IMR-90 (cell line): ENCODE results near the gene PPP1R3F. TPM values are rescaled to one million over a fixed set of nuclear protein-coding genes. Genes with fewer than 3 reads are reported as not detected.
A peak's percentile ranks its signal among the peaks of the same experiment; 100 is the strongest.

Source experiments
- ATAC-seq: fragments of 200-7000 bp; cut with Tn5 transposase; 2 replicates; pipeline ENCODE4 v1.9.1; 2020; ENCODE audit warnings: low read depth, mild to moderate bottlenecking, moderate library complexity
- BruUV-seq: library from RNA; stranded (reverse); fragments of 400-500 nt; replicated peaks from 2 replicates; lab custom pipeline; 2021; lab: Mats Ljungman, UMichigan
- CTCF ChIA-PET: fragments of 300-600 bp; formaldehyde crosslinking; extraction: SDS; loops from one replicate; lab custom pipeline; 2021; ENCODE audit warnings: antibody characterized with exemption; lab: Yijun Ruan, JAX
- POLR2A ChIA-PET: fragments of 300-600 bp; sonication (Branson Sonifier 250); formaldehyde crosslinking; loops from one replicate; lab custom pipeline; 2022; ENCODE audit warnings: antibody characterized with exemption; ENCODE audit not compliant: unreplicated experiment; lab: Charles Lee
- DNase-seq: peaks from one replicate; pipeline ENCODE4 v3.0.0; 2013
- H2AFZ ChIP-seq: replicated peaks from 2 replicates; pipeline ENCODE3; 2013; ENCODE audit warnings: low read length, mild to moderate bottlenecking; ENCODE audit not compliant: poor library complexity
- H2AK5ac ChIP-seq: 2 replicates; pipeline ENCODE4 v1.6.1; 2013; ENCODE audit warnings: low read depth, low read length, inconsistent platforms
- H2AK9ac ChIP-seq: replicated peaks from 2 replicates; pipeline ENCODE3; 2013; ENCODE audit warnings: mild to moderate bottlenecking, low read depth, low read length, moderate library complexity; ENCODE audit not compliant: poor library complexity
- H2BK120ac ChIP-seq: 2 replicates; pipeline ENCODE4 v1.6.1; 2013; ENCODE audit warnings: low read depth, low read length, inconsistent platforms
- H2BK15ac ChIP-seq: 3 replicates; pipeline ENCODE4 v1.6.1; 2013; ENCODE audit warnings: low read depth, low read length, inconsistent platforms
- H2BK20ac ChIP-seq: 2 replicates; pipeline ENCODE4 v1.6.1; 2013; ENCODE audit warnings: low read depth, mild to moderate bottlenecking, inconsistent platforms, low read length, moderate library complexity
- H2BK5ac ChIP-seq: 2 replicates; pipeline ENCODE4 v1.6.1; 2013; ENCODE audit warnings: mild to moderate bottlenecking, low read depth, low read length, inconsistent platforms; ENCODE audit not compliant: poor library complexity, severe bottlenecking
- H3K14ac ChIP-seq: replicated peaks from 2 replicates; pipeline ENCODE4 v1.6.1; 2013; ENCODE audit warnings: low read depth, low read length, inconsistent platforms
- H3K18ac ChIP-seq: 2 replicates; pipeline ENCODE4 v1.6.1; 2013; ENCODE audit warnings: low read depth, low read length, control low read depth
- H3K23ac ChIP-seq: 2 replicates; pipeline ENCODE4 v1.6.1; 2013; ENCODE audit warnings: low read depth, low read length, inconsistent platforms
- H3K27ac ChIP-seq: 2 replicates; pipeline ENCODE4 v1.5.1; 2013; ENCODE audit warnings: mild to moderate bottlenecking, control low read depth, low read length; ENCODE audit not compliant: insufficient read depth
- H3K27me3 ChIP-seq: 2 replicates; pipeline ENCODE4 v1.6.1; 2013; ENCODE audit warnings: low read length; ENCODE audit not compliant: control insufficient read depth, insufficient read depth
- H3K36me3 ChIP-seq: 2 replicates; pipeline ENCODE4 v1.6.1; 2013; ENCODE audit warnings: low read length, mixed read lengths; ENCODE audit not compliant: control insufficient read depth, insufficient read depth
- H3K4ac ChIP-seq: 2 replicates; pipeline ENCODE4 v1.6.1; 2013; ENCODE audit warnings: low read depth, low read length, inconsistent platforms
- H3K4me1 ChIP-seq: 2 replicates; pipeline ENCODE4 v1.6.1; 2013; ENCODE audit warnings: low read length, mixed read lengths; ENCODE audit not compliant: control insufficient read depth, insufficient read depth
- H3K4me2 ChIP-seq: 2 replicates; pipeline ENCODE4 v1.6.1; 2013; ENCODE audit warnings: low read depth, mild to moderate bottlenecking, control low read depth, low read length, moderate library complexity
- H3K4me3 ChIP-seq: 2 replicates; pipeline ENCODE4 v1.5.1; 2013; ENCODE audit warnings: low read depth, mild to moderate bottlenecking, control low read depth, low read length, moderate library complexity; ENCODE audit not compliant: insufficient read depth
- H3K56ac ChIP-seq: 2 replicates; pipeline ENCODE4 v1.6.1; 2013; ENCODE audit warnings: low read length, inconsistent platforms; ENCODE audit not compliant: insufficient read depth; ENCODE audit errors: extremely low read depth
- H3K79me1 ChIP-seq, 2 experiments: 2 replicates each; pipeline ENCODE4 v1.6.1; 2013; ENCODE audit warnings: low read length in 2 of 2, inconsistent platforms in 1 of 2, low read depth in 1 of 2
- H3K9ac ChIP-seq: 2 replicates; pipeline ENCODE4 v1.6.1; 2013; ENCODE audit warnings: low read depth, low read length, control low read depth
- H3K9me1 ChIP-seq: 2 replicates; pipeline ENCODE4 v1.6.1; 2013; ENCODE audit warnings: low read length, inconsistent platforms; ENCODE audit not compliant: insufficient read depth
- H3K9me3 ChIP-seq: 2 replicates; pipeline ENCODE4 v1.6.1; 2013; ENCODE audit warnings: low read length; ENCODE audit not compliant: control insufficient read depth, insufficient read depth
- H4K20me1 ChIP-seq: 2 replicates; pipeline ENCODE4 v1.6.1; 2013; ENCODE audit warnings: low read length, inconsistent platforms; ENCODE audit not compliant: insufficient read depth
- H4K5ac ChIP-seq: 2 replicates; pipeline ENCODE4 v1.6.1; 2013; ENCODE audit warnings: mild to moderate bottlenecking, low read depth, low read length, control low read depth
- H4K8ac ChIP-seq, 2 experiments: 2 replicates each; pipeline ENCODE4 v1.6.1; 2013; ENCODE audit warnings: low read depth in 2 of 2, low read length in 2 of 2, control low read depth in 1 of 2, inconsistent platforms in 1 of 2
- H4K91ac ChIP-seq: 2 replicates; pipeline ENCODE4 v1.6.1; 2013; ENCODE audit warnings: low read depth, low read length, inconsistent platforms; ENCODE audit not compliant: insufficient read depth
- MAFK ChIP-seq: IDR thresholded peaks from 2 replicates; pipeline ENCODE4 v1.6.1; 2012; ENCODE audit warnings: low read depth, low read length, improper control_type of control experiment
- MXI1 ChIP-seq: IDR thresholded peaks from 2 replicates; pipeline ENCODE4 v1.6.1; 2012; ENCODE audit warnings: low read depth, mild to moderate bottlenecking, low read length, moderate library complexity, borderline replicate concordance
- SMC3 ChIP-seq: fragments of 150-350 bp; IDR thresholded peaks from 2 replicates; pipeline ENCODE4 v1.6.1; 2016; ENCODE audit warnings: low read depth, mild to moderate bottlenecking, antibody characterized with exemption, low read length, moderate library complexity
- WGBS, 2 experiments: methylation state at CpG; one replicate each; pipeline versions ENCODE4 v1.1.5 to v1.1.7; 2013; ENCODE audit warnings: missing lambda C conversion rate in 2 of 2; ENCODE audit not compliant: insufficient read length in 1 of 2; ENCODE audit errors: extremely low coverage in 2 of 2; 5-methylcytosine and 5-hydroxymethylcytosine counted together
- dilution Hi-C: fragments of 300-500 bp; cut with HindIII; formaldehyde crosslinking; loops from one replicate; pipeline ENCODE4 v1.14.3; 2018; ENCODE audit warnings: low sequenced_read_pairs; ENCODE audit not compliant: unreplicated experiment
- in situ Hi-C: fragments of 300-500 bp; cut with MboI; formaldehyde crosslinking; loops from 3 replicates; pipeline ENCODE4 v1.14.3; 2019; ENCODE audit warnings: low sequenced_read_pairs, inconsistent platforms, mixed read lengths
- intact Hi-C: fragments of 100-400 bp; cut with micrococcal nuclease; formaldehyde crosslinking; loops from 2 replicates; pipeline ENCODE4 v1.10.0; 2022
- polyA plus RNA-seq, 3 experiments: library from polyadenylated mRNA; depleted of rRNA; stranded (reverse); fragments of >200 nt; gene quantifications; 2 replicates each; pipeline ENCODE4 v1.2.3, GENCODE V29; 2012; ENCODE audit warnings: low replicate concordance in 1 of 3
- total RNA-seq: library from RNA; depleted of rRNA; stranded (reverse); fragments of >200 nt; gene quantifications from 2 replicates; pipeline ENCODE4 v1.2.3, GENCODE V29; 2012
- TF ChIP-seq, protein P1 (sequence below): fragments of 150-350 bp; IDR thresholded peaks from 2 replicates; pipeline ENCODE4 v1.6.1; 2017; ENCODE audit warnings: mild to moderate bottlenecking, antibody characterized with exemption, low read length, low read depth

PPP1R3F gene
- total and polyA plus RNA-seq, 2 of the 4 experiments (the other 2 are of a cell fraction), result 0.72 to 1.7 TPM

GRCh38 chrX:49300703-49301102, 31.1 kb downstream of the PPP1R3F start:
- no peak overlapping the region for H2BK120ac ChIP-seq
- ChIA-PET CTCF (no interaction called here), POLR2A (no interaction called here)
- no peak overlapping the region for H3K27ac ChIP-seq
- BruUV-seq, result no TSS peak
- no peak overlapping the region for H3K56ac ChIP-seq
- ATAC-seq, result no peak
- no peak overlapping the region for H3K9ac ChIP-seq
- no CpG with 5 or more reads among the region's 1 CpG for WGBS, 2 experiments
- intact Hi-C loops, result no loop called here
- no peak overlapping the region for H3K18ac ChIP-seq
- no peak overlapping the region for H3K14ac ChIP-seq
- no peaks in the 10 kb centered on the region for H3K79me1 ChIP-seq
- DNase-seq, result no peak
- no peak overlapping the region for H2BK15ac ChIP-seq
- in situ Hi-C loops, result no loop called here
- no peak overlapping the region for H3K4me2 ChIP-seq
- no peak overlapping the region for H2AK5ac ChIP-seq
- H3K9me1 ChIP-seq, result no peaks in the 10 kb centered on the region
- H2BK5ac ChIP-seq, result no peak overlapping the region
- no peak overlapping the region for H2AFZ ChIP-seq
- no peak for TF ChIP-seq SMC3
- TF ChIP-seq MAFK, result 0 out of 2 replicates have a peak, but pooled peaks have one; percentile 12
- TF ChIP-seq MXI1, result no peak
- TF ChIP-seq, protein P1, sequence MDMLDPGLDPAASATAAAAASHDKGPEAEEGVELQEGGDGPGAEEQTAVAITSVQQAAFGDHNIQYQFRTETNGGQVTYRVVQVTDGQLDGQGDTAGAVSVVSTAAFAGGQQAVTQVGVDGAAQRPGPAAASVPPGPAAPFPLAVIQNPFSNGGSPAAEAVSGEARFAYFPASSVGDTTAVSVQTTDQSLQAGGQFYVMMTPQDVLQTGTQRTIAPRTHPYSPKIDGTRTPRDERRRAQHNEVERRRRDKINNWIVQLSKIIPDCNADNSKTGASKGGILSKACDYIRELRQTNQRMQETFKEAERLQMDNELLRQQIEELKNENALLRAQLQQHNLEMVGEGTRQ, result no peak
- H3K27me3 ChIP-seq, result peaks cover 4% of the 10 kb centered on the region; the same call in 1 of the 2 replicates
- no peak overlapping the region for H3K4me3 ChIP-seq
- no peak overlapping the region for H2AK9ac ChIP-seq
- no peak overlapping the region for H4K8ac ChIP-seq
- dilution Hi-C loops, result no loop called here
- H2BK20ac ChIP-seq, result no peak overlapping the region
- no peak overlapping the region for H4K5ac ChIP-seq
- no peaks in the 10 kb centered on the region for H3K36me3 ChIP-seq
- no peaks in the 10 kb centered on the region for H3K4me1 ChIP-seq
- no peak overlapping the region for H3K4ac ChIP-seq
- no peaks in the 10 kb centered on the region for H3K9me3 ChIP-seq
- no peak overlapping the region for H4K91ac ChIP-seq
- H3K23ac ChIP-seq, result no peak overlapping the region
- H4K20me1 ChIP-seq, result no peaks in the 10 kb centered on the region
